ENCODE data around the gene PTBP2.

DNA sequence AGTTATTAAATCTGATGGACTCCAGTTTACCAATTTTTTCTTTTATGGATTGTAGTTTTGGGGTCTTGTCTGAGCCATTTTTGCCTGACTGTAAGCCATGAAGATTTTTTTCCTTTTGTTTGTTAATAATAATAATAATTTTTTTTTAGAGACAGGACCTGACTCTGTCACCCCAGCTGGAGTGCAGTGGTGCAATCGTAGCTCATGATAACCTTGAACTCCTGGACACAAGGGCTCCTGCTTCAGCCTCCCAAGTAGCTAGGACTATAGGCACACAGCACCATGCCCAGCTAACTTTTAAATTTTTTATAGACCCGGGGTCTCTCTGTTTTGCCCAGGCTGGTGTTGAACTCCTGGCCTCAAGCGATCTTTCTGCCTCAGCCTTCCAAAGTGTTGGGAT lies 6.3 kb downstream of the PTBP2 start:
- TF ChIP-seq, protein P1, sequence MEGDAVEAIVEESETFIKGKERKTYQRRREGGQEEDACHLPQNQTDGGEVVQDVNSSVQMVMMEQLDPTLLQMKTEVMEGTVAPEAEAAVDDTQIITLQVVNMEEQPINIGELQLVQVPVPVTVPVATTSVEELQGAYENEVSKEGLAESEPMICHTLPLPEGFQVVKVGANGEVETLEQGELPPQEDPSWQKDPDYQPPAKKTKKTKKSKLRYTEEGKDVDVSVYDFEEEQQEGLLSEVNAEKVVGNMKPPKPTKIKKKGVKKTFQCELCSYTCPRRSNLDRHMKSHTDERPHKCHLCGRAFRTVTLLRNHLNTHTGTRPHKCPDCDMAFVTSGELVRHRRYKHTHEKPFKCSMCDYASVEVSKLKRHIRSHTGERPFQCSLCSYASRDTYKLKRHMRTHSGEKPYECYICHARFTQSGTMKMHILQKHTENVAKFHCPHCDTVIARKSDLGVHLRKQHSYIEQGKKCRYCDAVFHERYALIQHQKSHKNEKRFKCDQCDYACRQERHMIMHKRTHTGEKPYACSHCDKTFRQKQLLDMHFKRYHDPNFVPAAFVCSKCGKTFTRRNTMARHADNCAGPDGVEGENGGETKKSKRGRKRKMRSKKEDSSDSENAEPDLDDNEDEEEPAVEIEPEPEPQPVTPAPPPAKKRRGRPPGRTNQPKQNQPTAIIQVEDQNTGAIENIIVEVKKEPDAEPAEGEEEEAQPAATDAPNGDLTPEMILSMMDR (IDR thresholded peaks at IDR 0.05; ENCODE audit: low read depth, low read length) = no peak
- TF ChIP-seq EZH2phosphoT487 (IDR thresholded peaks at IDR 0.05; ENCODE audit: low read depth) = no peak

Data from OCI-LY3 (cell line).